Keratinocyte (primary cell): ENCODE data around the gene TPO. TPM values are rescaled to one million over a fixed set of nuclear protein-coding genes. Genes with fewer than 3 reads are reported as not detected.

Experiments
- DNase-seq: peaks from one replicate; pipeline ENCODE4 v3.0.0-alpha.2; 2011; ENCODE audit warnings: low read depth, missing footprints, low spot score
- FAIRE-seq: peaks from 2 replicates; lab custom pipeline; 2011; peaks lifted over from hg19 to GRCh38; lab: Jason Lieb, UNC
- H2AFZ ChIP-seq: 2 replicates; pipeline ENCODE4 v1.6.0; 2012; ENCODE audit warnings: low read length, control low read depth, inconsistent platforms; ENCODE audit not compliant: control insufficient read depth
- H3K27ac ChIP-seq: 2 replicates; pipeline ENCODE4 v1.5.1; 2011; ENCODE audit warnings: low read length; ENCODE audit not compliant: control insufficient read depth, insufficient read depth
- H3K27me3 ChIP-seq: 3 replicates; pipeline ENCODE4 v1.6.0; 2011; ENCODE audit warnings: low read length; ENCODE audit not compliant: control insufficient read depth, insufficient read depth; ENCODE audit errors: extremely low read depth
- H3K36me3 ChIP-seq, 2 experiments: 2 replicates in 1 of 2; 3 replicates in 1 of 2; pipeline ENCODE4 v1.5.1; 2011; ENCODE audit warnings: low read length in 2 of 2, mild to moderate bottlenecking in 1 of 2; ENCODE audit not compliant: control insufficient read depth in 2 of 2, insufficient read depth in 2 of 2; ENCODE audit errors: extremely low read depth in 1 of 2
- H3K4me1 ChIP-seq: 3 replicates; pipeline ENCODE4 v1.5.1; 2011; ENCODE audit warnings: low read length; ENCODE audit not compliant: control insufficient read depth, insufficient read depth; ENCODE audit errors: extremely low read depth
- H3K4me2 ChIP-seq: 3 replicates; pipeline ENCODE4 v1.6.0; 2011; ENCODE audit warnings: low read depth, low read length; ENCODE audit not compliant: control insufficient read depth, insufficient read depth; ENCODE audit errors: extremely low read depth
- H3K4me3 ChIP-seq, 3 experiments: fragments of 200-600 bp in 1 of 3; sonication (generic) in 1 of 3; 2 replicates in 2 of 3; 3 replicates in 1 of 3; pipeline ENCODE4 v1.5.1; 2011 to 2016; ENCODE audit warnings: low read length in 3 of 3, mild to moderate bottlenecking in 3 of 3, control low read depth in 2 of 3, inconsistent platforms in 1 of 3, low read depth in 1 of 3, mixed read lengths in 1 of 3, mixed run types in 1 of 3, moderate library complexity in 1 of 3; ENCODE audit not compliant: control insufficient read depth in 2 of 3, insufficient read depth in 2 of 3; ENCODE audit errors: extremely low read depth in 1 of 3
- H3K79me2 ChIP-seq: 2 replicates; pipeline ENCODE4 v1.6.0; 2012; ENCODE audit warnings: low read length; ENCODE audit not compliant: control insufficient read depth, insufficient read depth
- H3K9ac ChIP-seq: 3 replicates; pipeline ENCODE4 v1.6.0; 2011; ENCODE audit warnings: low read length; ENCODE audit not compliant: control insufficient read depth, insufficient read depth; ENCODE audit errors: extremely low read depth
- H3K9me1 ChIP-seq: 3 replicates; pipeline ENCODE4 v1.6.0; 2011; ENCODE audit warnings: low read length; ENCODE audit not compliant: control insufficient read depth, insufficient read depth; ENCODE audit errors: extremely low read depth
- H3K9me3 ChIP-seq: 2 replicates; pipeline ENCODE4 v1.5.1; 2012; ENCODE audit warnings: low read depth, low read length; ENCODE audit not compliant: control insufficient read depth
- H4K20me1 ChIP-seq: 3 replicates; pipeline ENCODE4 v1.6.0; 2011; ENCODE audit warnings: low read length; ENCODE audit not compliant: control insufficient read depth, insufficient read depth; ENCODE audit errors: extremely low read depth
- CTCF ChIP-seq, 3 experiments: IDR thresholded peaks in 1 of 3; conservative IDR thresholded peaks in 1 of 3; optimal IDR thresholded peaks in 1 of 3; 2 replicates in 2 of 3; 3 replicates in 1 of 3; pipeline versions ENCODE3 to v1.5.1; 2011; ENCODE audit warnings: low read length in 3 of 3, mild to moderate bottlenecking in 3 of 3, moderate library complexity in 2 of 3, control low read depth in 1 of 3, inconsistent platforms in 1 of 3; ENCODE audit not compliant: insufficient read depth in 2 of 3; ENCODE audit errors: extremely low read depth in 1 of 3
- EZH2 ChIP-seq: IDR thresholded peaks from one replicate; pipeline ENCODE4 v1.6.1; 2012; ENCODE audit warnings: inconsistent platforms, mild to moderate bottlenecking, low read length, moderate library complexity
- dilution Hi-C: fragments of 300-500 bp; cut with MboI; formaldehyde crosslinking; loops from one replicate; pipeline ENCODE4 v1.7.0; 2020; ENCODE audit warnings: low sequenced_read_pairs; ENCODE audit not compliant: extremely low pct_ligation_motif_present
- polyA plus RNA-seq, 5 experiments: library from polyadenylated mRNA; depleted of rRNA in 3 of 5; stranded (reverse) in 3 of 5; stranded (forward) in 1 of 5; unstranded in 1 of 5; fragments of >200 nt; gene quantifications; 1 replicate in 1 of 5; 2 replicates in 3 of 5; 3 replicates in 1 of 5; pipeline versions ENCODE4 v1.2.1 to v1.2.3, GENCODE V29; 2011 to 2012; ENCODE audit warnings: missing spikeins in 2 of 5, low read depth in 1 of 5, low replicate concordance in 1 of 5

The TPO gene
- polyA plus RNA-seq, 1 donor (not counting 4 experiments of a cell fraction or from before 2014, with no cell fraction given): 0.07 TPM

- H3K9ac ChIP-seq: no peak overlapping the region
- TF ChIP-seq CTCF (optimal IDR thresholded peaks at IDR 0.05 in 1 of 3, IDR thresholded peaks at IDR 0.05 in 1 of 3, conservative IDR thresholded peaks at IDR 0.05 in 1 of 3; ENCODE audit: extremely low read depth in 1 of 3, insufficient read depth in 2 of 3, low read length in 3 of 3): no peak
- no peak for TF ChIP-seq EZH2
- no peak for DNase-seq
- FAIRE-seq: no peak
- H3K27ac ChIP-seq: no peak overlapping the region
- H3K27me3 ChIP-seq: no peaks in the 10 kb centered on the region
- no peak overlapping the region for H2AFZ ChIP-seq
- H3K4me1 ChIP-seq: no peaks in the 10 kb centered on the region
- no peaks in the 10 kb centered on the region for H3K79me2 ChIP-seq
- no peaks in the 10 kb centered on the region for H3K9me3 ChIP-seq
- H3K9me1 ChIP-seq: no peaks in the 10 kb centered on the region
- dilution Hi-C loops: no loop called here
- H4K20me1 ChIP-seq: no peaks in the 10 kb centered on the region
- H3K4me3 ChIP-seq: no peak overlapping the region
- H3K4me2 ChIP-seq: no peak overlapping the region
- H3K36me3 ChIP-seq: no peaks in the 10 kb centered on the region
Observed at GRCh38 chr2:1472350-1472749, 59.1 kb downstream of the TPO start.

- dilution Hi-C loops: no loop called here
- no peak for FAIRE-seq
- H3K27me3 ChIP-seq: no peaks in the 10 kb centered on the region
Observed at GRCh38 chr2:1476617-1477195, 63.4 kb downstream of the TPO start.

More at GRCh38 chr2:1476617-1477195, 63.4 kb downstream of the TPO start:
- Histone ChIP-seq H3K4me1 (no peaks in the 10 kb centered on the region), H3K27ac (no peak overlapping the region), H3K79me2 (no peaks in the 10 kb centered on the region), H3K4me3 (no peak overlapping the region), H4K20me1 (no peaks in the 10 kb centered on the region), H3K36me3 (no peaks in the 10 kb centered on the region), H3K4me2 (no peak overlapping the region), H2AFZ (no peak overlapping the region), H3K9ac (no peak overlapping the region), H3K9me1 (no peaks in the 10 kb centered on the region), H3K9me3 (no peaks in the 10 kb centered on the region)
- TF ChIP-seq CTCF (optimal IDR thresholded peaks at IDR 0.05 in 1 of 3, IDR thresholded peaks at IDR 0.05 in 1 of 3, conservative IDR thresholded peaks at IDR 0.05 in 1 of 3; ENCODE audit: extremely low read depth in 1 of 3, insufficient read depth in 2 of 3, low read length in 3 of 3) (no peak), EZH2 (no peak)
- no peak for DNase-seq
